Left ventricle myocardium inferior (tissue), 1 donor: ENCODE data around the gene TTLL5. TPM values are rescaled to one million over a fixed set of nuclear protein-coding genes. Genes with fewer than 3 reads are reported as not detected.

Source experiments
- DNase-seq: peaks from one replicate; pipeline ENCODE4 v3.0.0-alpha.2; 2020
- H3K27ac ChIP-seq: fragments of 200-600 bp; replicated peaks from 2 replicates; pipeline ENCODE4 v1.8.0; 2021
- H3K27me3 ChIP-seq: fragments of 200-600 bp; 2 replicates; pipeline ENCODE4 v1.8.0; 2021; ENCODE audit warnings: low read depth
- H3K36me3 ChIP-seq: fragments of 200-600 bp; 2 replicates; pipeline ENCODE4 v1.8.0; 2021
- H3K4me1 ChIP-seq: fragments of 200-600 bp; 2 replicates; pipeline ENCODE4 v1.8.0; 2021
- H3K4me3 ChIP-seq: fragments of 200-600 bp; 2 replicates; pipeline ENCODE4 v1.8.0; 2021; ENCODE audit warnings: mild to moderate bottlenecking, moderate library complexity
- H3K9me3 ChIP-seq: fragments of 200-600 bp; replicated peaks from 2 replicates; pipeline ENCODE4 v1.8.0; 2021
- CTCF ChIP-seq: fragments of 200-600 bp; IDR thresholded peaks from 2 replicates; pipeline ENCODE4 v1.8.0; 2021; ENCODE audit warnings: antibody characterized with exemption, mild to moderate bottlenecking, borderline replicate concordance
- intact Hi-C: fragments of 100-400 bp; cut with micrococcal nuclease; formaldehyde crosslinking; loops from one replicate; pipeline ENCODE4 v1.11.0; 2022
- total RNA-seq: library from RNA; stranded (reverse); fragmentation: NEBNext Ultra II Directional; extraction: Animal tissue kit (Norgen Biotek cat#: 25700); gene quantifications from one replicate; pipeline ENCODE4 v1.2.1, GENCODE V29; 2021
- donor health status: DM: no; HTN: yes; CAD: no; lungs with severe emphysema.

TTLL5 gene
- total RNA-seq, 1 donor from 2014 or later, result 16.3 TPM

- Histone ChIP-seq H3K4me1 (peaks cover 50% of the 10 kb centered on the region), H3K4me3 (no peak overlapping the region), H3K27me3 (no peaks in the 10 kb centered on the region), H3K36me3 (no peaks in the 10 kb centered on the region), H3K27ac (peak overlapping the region; percentile 61), H3K9me3 (no peaks in the 10 kb centered on the region)
- no peak for DNase-seq
- TF ChIP-seq CTCF, result no peak
- intact Hi-C loops, result loop anchor here (10.0 kb wide), 1 partner anchor 267 kb away; the partner anchor contains the start of genes IFT43 and TGFB3
Observed at GRCh38 chr14:75717729-75718128, 56.7 kb downstream of the TTLL5 start.

- H3K36me3 ChIP-seq, result no peaks in the 10 kb centered on the region
- H3K27ac ChIP-seq, result peak overlapping the region; percentile 17
- no peaks in the 10 kb centered on the region for H3K9me3 ChIP-seq
- no peak for TF ChIP-seq CTCF
- H3K27me3 ChIP-seq, result no peaks in the 10 kb centered on the region
- H3K4me1 ChIP-seq, result peaks cover 54% of the 10 kb centered on the region
- intact Hi-C loops, result loop anchor here (10.0 kb wide), 1 partner anchor 267 kb away; the partner anchor contains the start of genes IFT43 and TGFB3
- no peak for DNase-seq
- no peak overlapping the region for H3K4me3 ChIP-seq
Observed at GRCh38 chr14:75718199-75718598, 57.2 kb downstream of the TTLL5 start.

- no peaks in the 10 kb centered on the region for H3K27me3 ChIP-seq
- intact Hi-C loops, result no loop called here
- TF ChIP-seq CTCF, result no peak
- H3K27ac ChIP-seq, result peak overlapping the region; percentile 82
- no peak for DNase-seq
- H3K36me3 ChIP-seq, result no peaks in the 10 kb centered on the region
- H3K4me3 ChIP-seq, result no peak overlapping the region
- peaks cover 69% of the 10 kb centered on the region for H3K4me1 ChIP-seq
- H3K9me3 ChIP-seq, result no peaks in the 10 kb centered on the region
Observed at GRCh38 chr14:75720116-75720515, 59.1 kb downstream of the TTLL5 start.

DNA sequence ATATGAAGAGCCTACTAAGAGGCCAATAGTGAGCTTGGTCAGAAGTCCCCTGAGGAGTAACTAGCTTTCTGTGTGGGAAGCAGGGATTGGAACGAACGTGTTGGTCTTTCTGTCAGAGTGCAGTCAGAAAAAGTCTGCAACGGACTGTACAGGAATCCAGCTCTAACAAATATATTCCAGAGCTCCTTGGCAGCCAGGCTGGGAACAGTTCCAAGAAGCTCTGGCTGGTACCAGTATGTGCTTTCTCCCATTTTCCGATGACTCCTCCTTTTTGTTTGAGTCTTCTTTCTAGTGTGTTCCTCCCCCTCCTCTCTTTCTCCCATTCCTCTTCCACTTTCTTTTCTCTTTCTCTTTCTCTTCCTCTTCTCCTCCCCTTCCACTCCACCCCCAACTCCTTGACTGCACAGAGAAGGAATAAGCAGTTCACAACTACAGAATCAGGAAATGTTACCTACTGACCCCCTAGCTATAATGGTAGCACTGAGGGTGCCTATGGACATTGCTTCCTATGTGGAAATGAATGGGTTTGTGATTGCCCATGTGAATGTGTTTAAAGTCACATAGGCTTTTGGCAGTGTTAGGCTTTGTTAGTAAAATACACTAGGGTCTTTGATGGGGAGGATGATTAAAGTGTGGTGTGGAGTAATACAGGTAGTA is 59.9 kb downstream of the TTLL5 start:
- Histone ChIP-seq H3K9me3 (no peaks in the 10 kb centered on the region), H3K27me3 (no peaks in the 10 kb centered on the region), H3K36me3 (no peaks in the 10 kb centered on the region), H3K4me1 (peaks cover 73% of the 10 kb centered on the region), H3K4me3 (peak overlapping the region; percentile 11), H3K27ac (peak overlapping the region; percentile 82)
- no peak for TF ChIP-seq CTCF
- intact Hi-C loops, result no loop called here
- peak; percentile 55 for DNase-seq

- TF ChIP-seq CTCF, result no peak
- intact Hi-C loops, result no loop called here
- Histone ChIP-seq H3K27me3 (no peaks in the 10 kb centered on the region), H3K36me3 (peaks cover 5% of the 10 kb centered on the region), H3K4me1 (peaks cover 63% of the 10 kb centered on the region), H3K27ac (peak overlapping the region; percentile 82), H3K4me3 (no peak overlapping the region), H3K9me3 (peaks cover 7% of the 10 kb centered on the region)
- no peak for DNase-seq
Observed at GRCh38 chr14:75723716-75724115, 62.7 kb downstream of the TTLL5 start.
